Fibroblast of pulmonary artery (primary cell): Measurements from ENCODE around the gene PON1.

Experiments used
- DNase-seq: peaks from one replicate; pipeline ENCODE4 v3.0.0-alpha.2; 2010; ENCODE audit warnings: low read depth
- H3K4me3 ChIP-seq: replicated peaks from 2 replicates; pipeline ENCODE4 v1.5.1; 2011; ENCODE audit warnings: low read depth, mild to moderate bottlenecking, control low read depth, low read length, moderate library complexity
- CTCF ChIP-seq: IDR thresholded peaks from 2 replicates; pipeline ENCODE4 v1.5.1; 2011; ENCODE audit warnings: mild to moderate bottlenecking, control low read depth, low read length, inconsistent platforms; ENCODE audit errors: missing control alignments

The PON1 gene

GRCh38 chr7:95250571-95250970, 73.8 kb downstream of the PON1 start:
- DNase-seq: no peak
- H3K4me3 ChIP-seq: no peak overlapping the region
- no peak for TF ChIP-seq CTCF
